ENCODE results near the gene FCHSD2.
A peak's percentile ranks its signal among the peaks of the same experiment; 100 is the strongest.
"Not testable (repeated sequence)": the region's sequence is repeated elsewhere in the genome, so short reads cannot be mapped to it uniquely, and the experiment has no call there.

The FCHSD2 gene

GRCh38 chr11:73121692-73122091 is 20.4 kb downstream of the FCHSD2 start:
- no peak for DNase-seq (ENCODE audit: low spot score)

GRCh38 chr11:73117071-73117470 is 25.0 kb downstream of the FCHSD2 start:
- no peak for DNase-seq (ENCODE audit: low spot score)

GRCh38 chr11:73116636-73117035 is 25.5 kb downstream of the FCHSD2 start:
- no peak for DNase-seq (ENCODE audit: low spot score)

GRCh38 chr11:73114835-73115220 is 27.3 kb downstream of the FCHSD2 start:
- no peak for DNase-seq (ENCODE audit: low spot score)

GRCh38 chr11:73114110-73114834 is 27.8 kb downstream of the FCHSD2 start:
- DNase-seq (ENCODE audit: low spot score), result no peak

- no peak for DNase-seq (ENCODE audit: low spot score)
Observed at GRCh38 chr11:73113426-73113825, 28.7 kb downstream of the FCHSD2 start.

- no peak for DNase-seq (ENCODE audit: low spot score)
Observed at GRCh38 chr11:73107597-73107996, 34.5 kb downstream of the FCHSD2 start.

GRCh38 chr11:73106347-73106746 is 35.8 kb downstream of the FCHSD2 start:
- no peak for DNase-seq (ENCODE audit: low spot score)

- DNase-seq (ENCODE audit: low spot score), result no peak
Observed at GRCh38 chr11:73100578-73100977, 41.5 kb downstream of the FCHSD2 start.

GRCh38 chr11:73099512-73100266 is 42.4 kb downstream of the FCHSD2 start:
- no peak for DNase-seq (ENCODE audit: low spot score)

- DNase-seq (ENCODE audit: low spot score), result no peak
Observed at GRCh38 chr11:73095613-73096012, 46.5 kb downstream of the FCHSD2 start.

- DNase-seq (ENCODE audit: low spot score), result no peak
Observed at GRCh38 chr11:73091521-73092305, 50.4 kb downstream of the FCHSD2 start.

- no peak for DNase-seq (ENCODE audit: low spot score)
Observed at GRCh38 chr11:73087730-73088129, 54.4 kb downstream of the FCHSD2 start.

GRCh38 chr11:73085189-73085875 is 56.8 kb downstream of the FCHSD2 start:
- no peak for DNase-seq (ENCODE audit: low spot score)

- DNase-seq (ENCODE audit: low spot score), result no peak
Observed at GRCh38 chr11:73078631-73079030, 63.5 kb downstream of the FCHSD2 start.

- DNase-seq (ENCODE audit: low spot score), result no peak
Observed at GRCh38 chr11:73077454-73077853, 64.7 kb downstream of the FCHSD2 start.

GRCh38 chr11:73074319-73074718 is 67.8 kb downstream of the FCHSD2 start:
- no peak for DNase-seq (ENCODE audit: low spot score)

GRCh38 chr11:73072935-73073481 is 69.1 kb downstream of the FCHSD2 start:
- peak; percentile 16 for DNase-seq (ENCODE audit: low spot score)

GRCh38 chr11:73070653-73071052 is 71.5 kb downstream of the FCHSD2 start:
- DNase-seq (ENCODE audit: low spot score), result no peak

GRCh38 chr11:73061857-73062424 is 80.2 kb downstream of the FCHSD2 start:
- not testable (repeated sequence) for DNase-seq (ENCODE audit: low spot score)

GRCh38 chr11:73061434-73061833 is 80.7 kb downstream of the FCHSD2 start:
- not testable (repeated sequence) for DNase-seq (ENCODE audit: low spot score)
